Liver (tissue), 10 donors: ENCODE results near the gene GPBP1. TPM values are rescaled to one million over a fixed set of nuclear protein-coding genes. Genes with fewer than 3 reads are reported as not detected.

ENCODE experiments used
- DNase-seq: peaks from one replicate; pipeline ENCODE4 v3.0.0-alpha.2; 2017; ENCODE audit warnings: low spot score
- H3K27ac ChIP-seq, 2 donors: one replicate each; pipeline ENCODE4 v1.7.0; 2013; ENCODE audit warnings: inconsistent platforms in 2 of 2, low read length in 2 of 2, control low read depth in 1 of 2, low read depth in 1 of 2, mild to moderate bottlenecking in 1 of 2
- H3K27me3 ChIP-seq, 4 donors: one replicate each; pipeline versions ENCODE4 v1.6.1 to v1.7.0; 2013; ENCODE audit warnings: low read length in 3 of 4, inconsistent platforms in 1 of 4, mild to moderate bottlenecking in 1 of 4, moderate library complexity in 1 of 4; ENCODE audit not compliant: control insufficient read depth in 4 of 4, insufficient read depth in 4 of 4
- H3K36me3 ChIP-seq, 4 donors: one replicate each; pipeline versions ENCODE4 v1.6.1 to v1.7.0; 2013; ENCODE audit warnings: low read length in 3 of 4, mild to moderate bottlenecking in 3 of 4, low read depth in 1 of 4, moderate library complexity in 1 of 4; ENCODE audit not compliant: control insufficient read depth in 4 of 4, insufficient read depth in 3 of 4
- H3K4me1 ChIP-seq, 4 donors: one replicate each; pipeline versions ENCODE4 v1.6.1 to v1.7.0; 2013; ENCODE audit warnings: low read length in 3 of 4, mild to moderate bottlenecking in 3 of 4, moderate library complexity in 1 of 4; ENCODE audit not compliant: control insufficient read depth in 4 of 4, insufficient read depth in 4 of 4
- H3K4me3 ChIP-seq, 3 donors: one replicate each; pipeline versions ENCODE4 v1.6.1 to v1.7.0; 2013; ENCODE audit warnings: low read length in 3 of 3, control low read depth in 1 of 3, low read depth in 1 of 3, mild to moderate bottlenecking in 1 of 3
- H3K9ac ChIP-seq, 2 donors: one replicate each; pipeline ENCODE4 v1.7.0; 2013; ENCODE audit warnings: low read length in 2 of 2, mild to moderate bottlenecking in 2 of 2, moderate library complexity in 2 of 2, control low read depth in 1 of 2, low read depth in 1 of 2
- H3K9me3 ChIP-seq, 4 donors: one replicate each; pipeline versions ENCODE4 v1.6.1 to v1.7.0; 2013; ENCODE audit warnings: low read length in 3 of 4; ENCODE audit not compliant: control insufficient read depth in 4 of 4
- ATF3 ChIP-seq: IDR thresholded peaks from 2 replicates; pipeline ENCODE4 v1.6.1; 2016; ENCODE audit warnings: antibody characterized with exemption
- EGR1 ChIP-seq, 2 donors: IDR thresholded peaks; 2 replicates each; pipeline ENCODE4 v1.6.1; 2016 to 2018; ENCODE audit warnings: antibody characterized with exemption in 2 of 2, low read depth in 2 of 2
- FOXA1 ChIP-seq: IDR thresholded peaks from 2 replicates; pipeline ENCODE4 v1.6.1; 2016; ENCODE audit warnings: antibody characterized with exemption
- FOXA2 ChIP-seq: IDR thresholded peaks from 2 replicates; pipeline ENCODE4 v1.6.1; 2016; ENCODE audit warnings: antibody characterized with exemption
- HNF4A ChIP-seq, 2 donors: conservative IDR thresholded peaks; 2 replicates each; pipeline ENCODE4 v1.6.1; 2016; ENCODE audit warnings: antibody characterized with exemption in 2 of 2, mild to moderate bottlenecking in 2 of 2
- JUND ChIP-seq, 2 donors: IDR thresholded peaks; 2 replicates each; pipeline ENCODE4 v1.6.1; 2016; ENCODE audit warnings: antibody characterized with exemption in 2 of 2
- NR2F2 ChIP-seq: IDR thresholded peaks from 2 replicates; pipeline ENCODE4 v1.6.1; 2016; ENCODE audit warnings: antibody characterized with exemption
- RAD21 ChIP-seq, 2 donors: IDR thresholded peaks; 2 replicates each; pipeline ENCODE4 v1.6.1; 2016; ENCODE audit warnings: antibody characterized with exemption in 2 of 2, mild to moderate bottlenecking in 2 of 2
- REST ChIP-seq: IDR thresholded peaks from 2 replicates; pipeline ENCODE4 v1.6.1; 2016; ENCODE audit warnings: antibody characterized with exemption, mild to moderate bottlenecking
- RXRA ChIP-seq, 2 donors: IDR thresholded peaks; 2 replicates each; pipeline ENCODE4 v1.6.1; 2017 to 2018; ENCODE audit warnings: antibody characterized with exemption in 2 of 2, mild to moderate bottlenecking in 1 of 2
- SP1 ChIP-seq: IDR thresholded peaks from 2 replicates; pipeline ENCODE4 v1.6.1; 2018; ENCODE audit warnings: antibody characterized with exemption, mild to moderate bottlenecking
- TAF1 ChIP-seq: conservative IDR thresholded peaks from 2 replicates; pipeline ENCODE4 v1.6.1; 2016; ENCODE audit warnings: antibody characterized with exemption, mild to moderate bottlenecking
- YY1 ChIP-seq: IDR thresholded peaks from 2 replicates; pipeline ENCODE4 v1.6.1; 2016; ENCODE audit warnings: antibody characterized with exemption, mild to moderate bottlenecking
- ZBTB33 ChIP-seq: IDR thresholded peaks from 2 replicates; pipeline ENCODE4 v1.6.1; 2016; ENCODE audit warnings: antibody characterized with exemption
- WGBS: extraction: QIAGEN DNeasy Blood & Tissue Kit; methylation state at CpG from one replicate; pipeline ENCODE4 v1.1.7; 2013; 5-methylcytosine and 5-hydroxymethylcytosine counted together
- polyA plus RNA-seq, 2 donors: library from polyadenylated mRNA; stranded (reverse) in 1 of 2; unstranded in 1 of 2; fragments of 200-250 nt in 1 of 2; fragments of >200 nt in 1 of 2; fragmentation: Nextera tagmentation in 1 of 2; extraction: Ambion mirVana in 1 of 2; gene quantifications; one replicate each; pipeline versions ENCODE4 v1.2.1 to v1.2.3, GENCODE V29; 2013 to 2015
- small RNA-seq: library from RNA; depleted of rRNA; stranded (forward); fragments of <200 nt; gene quantifications from one replicate; pipeline ENCODE3, GENCODE V24; 2014
- total RNA-seq, 2 donors: library from RNA; depleted of rRNA; stranded (reverse); fragments of >200 nt; gene quantifications; one replicate each; pipeline ENCODE4 v1.2.3, GENCODE V29; 2014
- TF ChIP-seq, protein P1 (sequence below): fragments of 150-350 bp; IDR thresholded peaks from 2 replicates; pipeline ENCODE4 v1.5.1; 2017; ENCODE audit warnings: improper control_type of control experiment, low read depth, low read length; ENCODE audit not compliant: missing input control
- TF ChIP-seq, protein P2 (sequence below): IDR thresholded peaks from 2 replicates; pipeline ENCODE4 v1.6.1; 2016; ENCODE audit warnings: antibody characterized with exemption
- donor health status: healthy.
- donor health status: healthy.
- donor health status: healthy.
- donor health status: healthy.
- donor health status: healthy.

The GPBP1 gene
- total and polyA plus RNA-seq, 4 donors, result 13.6 to 30.8 (median 24.6) TPM

DNA sequence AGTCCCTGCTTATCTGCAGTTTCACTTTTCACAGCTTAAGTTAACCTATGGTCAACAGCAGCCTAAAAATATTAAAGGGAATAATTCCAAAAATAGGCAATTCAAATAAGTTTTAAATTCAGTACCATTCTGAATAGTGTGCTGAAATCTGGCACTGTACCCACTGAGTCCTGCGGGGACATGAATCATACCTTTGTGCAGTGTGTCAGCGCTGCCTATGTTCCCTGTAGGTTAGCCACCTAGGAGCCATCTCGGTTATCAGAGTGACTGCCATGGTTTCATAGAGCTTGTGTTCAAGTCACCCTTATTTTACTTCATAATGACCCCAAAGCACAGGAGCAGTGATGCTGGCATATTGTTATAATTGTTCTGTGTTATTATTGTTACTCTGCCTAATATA, 139.9 kb downstream of the GPBP1 start:
- H3K4me1 ChIP-seq, result no peaks in the 10 kb centered on the region
- no peaks in the 10 kb centered on the region for H3K27me3 ChIP-seq
- no peak overlapping the region for H3K9ac ChIP-seq

More for the DNA sequence above, 139.9 kb downstream of the GPBP1 start:
- no peak for TF ChIP-seq REST
- no peak for TF ChIP-seq SP1
- TF ChIP-seq, protein P1, sequence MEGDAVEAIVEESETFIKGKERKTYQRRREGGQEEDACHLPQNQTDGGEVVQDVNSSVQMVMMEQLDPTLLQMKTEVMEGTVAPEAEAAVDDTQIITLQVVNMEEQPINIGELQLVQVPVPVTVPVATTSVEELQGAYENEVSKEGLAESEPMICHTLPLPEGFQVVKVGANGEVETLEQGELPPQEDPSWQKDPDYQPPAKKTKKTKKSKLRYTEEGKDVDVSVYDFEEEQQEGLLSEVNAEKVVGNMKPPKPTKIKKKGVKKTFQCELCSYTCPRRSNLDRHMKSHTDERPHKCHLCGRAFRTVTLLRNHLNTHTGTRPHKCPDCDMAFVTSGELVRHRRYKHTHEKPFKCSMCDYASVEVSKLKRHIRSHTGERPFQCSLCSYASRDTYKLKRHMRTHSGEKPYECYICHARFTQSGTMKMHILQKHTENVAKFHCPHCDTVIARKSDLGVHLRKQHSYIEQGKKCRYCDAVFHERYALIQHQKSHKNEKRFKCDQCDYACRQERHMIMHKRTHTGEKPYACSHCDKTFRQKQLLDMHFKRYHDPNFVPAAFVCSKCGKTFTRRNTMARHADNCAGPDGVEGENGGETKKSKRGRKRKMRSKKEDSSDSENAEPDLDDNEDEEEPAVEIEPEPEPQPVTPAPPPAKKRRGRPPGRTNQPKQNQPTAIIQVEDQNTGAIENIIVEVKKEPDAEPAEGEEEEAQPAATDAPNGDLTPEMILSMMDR, result no peak
- TF ChIP-seq EGR1 (IDR thresholded peaks at IDR 0.05; ENCODE audit: low read depth in 2 of 2), result no peak
- TF ChIP-seq RAD21 (IDR thresholded peaks at IDR 0.05), result no peak
- no peak for TF ChIP-seq YY1
- no peak for TF ChIP-seq ZBTB33
- no peak for TF ChIP-seq NR2F2
- no peak for TF ChIP-seq FOXA2
- TF ChIP-seq, protein P2, sequence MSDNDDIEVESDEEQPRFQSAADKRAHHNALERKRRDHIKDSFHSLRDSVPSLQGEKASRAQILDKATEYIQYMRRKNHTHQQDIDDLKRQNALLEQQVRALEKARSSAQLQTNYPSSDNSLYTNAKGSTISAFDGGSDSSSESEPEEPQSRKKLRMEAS, result no peak
- no peak for TF ChIP-seq TAF1
- no peak for TF ChIP-seq HNF4A (conservative IDR thresholded peaks at IDR 0.05)
- no peak for TF ChIP-seq ATF3
- no peak for TF ChIP-seq RXRA (IDR thresholded peaks at IDR 0.05)
- TF ChIP-seq FOXA1, result no peak
- no peak for TF ChIP-seq JUND (IDR thresholded peaks at IDR 0.05)
- H3K9me3 ChIP-seq, result no peaks in the 10 kb centered on the region
- DNase-seq, result no peak
- WGBS, result 92% methylated on average over 3 of the region's 3 CpGs
- H3K36me3 ChIP-seq, result no peaks in the 10 kb centered on the region
- H3K4me3 ChIP-seq, result no peak overlapping the region
- no peak overlapping the region for H3K27ac ChIP-seq

Small RNA genes within 50 kb of the gene (small RNA-seq; reads per million reads assigned to genes)
- gene RF00019, result not detected

Other genes starting within 250 kb of the GPBP1 start
- 10 to 100 TPM; 11.1 to 15.5 TPM for gene MIER3, start 221.9 kb upstream of the GPBP1 start, total RNA-seq
- 1 to 10 TPM; 4.1 to 5.1 TPM for gene MIER3, start 221.9 kb upstream of the GPBP1 start, polyA plus RNA-seq